ENCODE results near the gene CCNI2. TPM values are rescaled to one million over a fixed set of nuclear protein-coding genes. Genes with fewer than 3 reads are reported as not detected.
A peak's percentile ranks its signal among the peaks of the same experiment; 100 is the strongest.

Gene CCNI2
- total RNA-seq, 1 donor from 2014 or later, result not detected

GRCh38 chr5:132764051-132764450 is 16.8 kb downstream of the CCNI2 start:
- no peak for ATAC-seq
- DNase-seq (ENCODE audit: low spot score), result peak; percentile 19

- ATAC-seq (no peak), DNase-seq (ENCODE audit: low spot score) (peak; percentile 24)
Measured at GRCh38 chr5:132764671-132765238, 17.5 kb downstream of the CCNI2 start.

- ATAC-seq (no peak), DNase-seq (ENCODE audit: low spot score) (no peak)
Measured at GRCh38 chr5:132765311-132766019, 18.2 kb downstream of the CCNI2 start.

GRCh38 chr5:132766020-132766805 is 19.0 kb downstream of the CCNI2 start:
- ATAC-seq (no peak), DNase-seq (ENCODE audit: low spot score) (no peak)

- no peak for ATAC-seq
- no peak for DNase-seq (ENCODE audit: low spot score)
Measured at GRCh38 chr5:132766806-132767055, 19.5 kb downstream of the CCNI2 start.

- ATAC-seq, result no peak
- DNase-seq (ENCODE audit: low spot score), result no peak
Measured at GRCh38 chr5:132767150-132767549, 19.9 kb downstream of the CCNI2 start.

- no peak for ATAC-seq
- no peak for DNase-seq (ENCODE audit: low spot score)
Measured at GRCh38 chr5:132768485-132768868, 21.3 kb downstream of the CCNI2 start.

GRCh38 chr5:132770476-132771159 is 23.4 kb downstream of the CCNI2 start:
- DNase-seq (ENCODE audit: low spot score), result no peak
- ATAC-seq, result no peak

GRCh38 chr5:132771503-132771998 is 24.3 kb downstream of the CCNI2 start:
- DNase-seq (ENCODE audit: low spot score) (no peak), ATAC-seq (no peak)

- no peak for DNase-seq (ENCODE audit: low spot score)
Measured at GRCh38 chr5:132772291-132773070, 25.3 kb downstream of the CCNI2 start.

GRCh38 chr5:132773114-132773513 is 25.9 kb downstream of the CCNI2 start:
- no peak for ATAC-seq
- no peak for DNase-seq (ENCODE audit: low spot score)

More at GRCh38 chr5:132772291-132773070, 25.3 kb downstream of the CCNI2 start:
- no peak for ATAC-seq

- DNase-seq (ENCODE audit: low spot score) (no peak), ATAC-seq (no peak)
Measured at GRCh38 chr5:132773601-132774355, 26.6 kb downstream of the CCNI2 start.

GRCh38 chr5:132774406-132774805 is 27.2 kb downstream of the CCNI2 start:
- ATAC-seq (no peak), DNase-seq (ENCODE audit: low spot score) (no peak)

- DNase-seq (ENCODE audit: low spot score) (no peak), ATAC-seq (no peak)
Measured at GRCh38 chr5:132774896-132775295, 27.7 kb downstream of the CCNI2 start.

GRCh38 chr5:132775476-132775961 is 28.3 kb downstream of the CCNI2 start:
- no peak for DNase-seq (ENCODE audit: low spot score)
- no peak for ATAC-seq

- ATAC-seq (peak; percentile 29), DNase-seq (ENCODE audit: low spot score) (no peak)
Measured at GRCh38 chr5:132776131-132776937, 29.1 kb downstream of the CCNI2 start.

GRCh38 chr5:132776938-132777208 is 29.6 kb downstream of the CCNI2 start:
- no peak for DNase-seq (ENCODE audit: low spot score)
- no peak for ATAC-seq

- ATAC-seq (peak; percentile 82), DNase-seq (ENCODE audit: low spot score) (peak; percentile 61)
Measured at GRCh38 chr5:132777209-132778069, 30.2 kb downstream of the CCNI2 start, which contains the start of gene SEPTIN8. Gene SEPTIN8 (minus strand): TSS chr5:132777239. CDS start chr5:132777137, 102 bp downstream.

Measured in left lobe of liver (tissue), 2 donors.